Measurements from ENCODE around the gene RNF4. TPM values are rescaled to one million over a fixed set of nuclear protein-coding genes. Genes with fewer than 3 reads are reported as not detected.

The RNF4 gene
- total RNA-seq, 6 experiments from 2014 or later: 46.1 to 52.8 (median 49.9) TPM

DNA sequence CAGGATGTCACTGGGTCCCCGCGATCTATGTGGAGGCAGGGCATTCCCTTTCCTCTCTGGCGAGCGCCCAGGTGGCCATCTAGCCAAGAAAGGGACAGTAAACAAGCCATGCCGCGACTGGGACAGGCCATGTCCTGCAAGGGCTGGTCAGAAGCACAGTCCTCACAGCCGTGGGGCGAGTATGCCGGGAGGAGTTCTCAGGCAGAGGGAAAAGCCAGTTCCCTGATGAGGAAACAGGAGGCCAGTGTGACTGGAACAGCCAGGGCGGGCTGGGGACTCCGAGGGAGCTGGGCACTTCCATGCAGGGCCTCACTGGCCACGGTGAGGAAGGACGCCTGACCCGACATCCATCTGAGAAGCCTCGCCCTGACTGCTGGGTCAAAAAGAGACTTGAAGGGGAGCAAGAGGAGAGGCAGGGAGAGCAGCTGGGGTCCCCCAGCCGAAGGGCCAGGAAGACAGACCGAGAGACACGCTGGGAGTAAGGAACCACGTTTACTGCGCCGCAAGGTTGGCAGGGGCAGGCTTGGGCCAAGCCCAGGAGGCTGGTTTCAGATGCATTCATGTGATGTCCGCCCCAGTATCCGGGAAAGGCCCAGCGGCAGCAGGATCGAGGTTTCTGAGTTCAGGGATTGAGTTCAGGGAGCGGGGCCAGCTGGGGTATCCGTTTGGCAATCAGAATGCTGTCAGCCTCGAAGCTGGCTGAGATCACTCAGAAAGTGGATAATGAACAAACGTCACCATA is 35.1 kb upstream of the RNF4 start:
- TF ChIP-seq, protein P1, sequence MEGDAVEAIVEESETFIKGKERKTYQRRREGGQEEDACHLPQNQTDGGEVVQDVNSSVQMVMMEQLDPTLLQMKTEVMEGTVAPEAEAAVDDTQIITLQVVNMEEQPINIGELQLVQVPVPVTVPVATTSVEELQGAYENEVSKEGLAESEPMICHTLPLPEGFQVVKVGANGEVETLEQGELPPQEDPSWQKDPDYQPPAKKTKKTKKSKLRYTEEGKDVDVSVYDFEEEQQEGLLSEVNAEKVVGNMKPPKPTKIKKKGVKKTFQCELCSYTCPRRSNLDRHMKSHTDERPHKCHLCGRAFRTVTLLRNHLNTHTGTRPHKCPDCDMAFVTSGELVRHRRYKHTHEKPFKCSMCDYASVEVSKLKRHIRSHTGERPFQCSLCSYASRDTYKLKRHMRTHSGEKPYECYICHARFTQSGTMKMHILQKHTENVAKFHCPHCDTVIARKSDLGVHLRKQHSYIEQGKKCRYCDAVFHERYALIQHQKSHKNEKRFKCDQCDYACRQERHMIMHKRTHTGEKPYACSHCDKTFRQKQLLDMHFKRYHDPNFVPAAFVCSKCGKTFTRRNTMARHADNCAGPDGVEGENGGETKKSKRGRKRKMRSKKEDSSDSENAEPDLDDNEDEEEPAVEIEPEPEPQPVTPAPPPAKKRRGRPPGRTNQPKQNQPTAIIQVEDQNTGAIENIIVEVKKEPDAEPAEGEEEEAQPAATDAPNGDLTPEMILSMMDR (IDR thresholded peaks at IDR 0.05): no peak
- H3K4me1 Mint-ChIP-seq (ENCODE audit: low read depth): peaks cover 18% of the 10 kb centered on the region
- H3K36me3 Mint-ChIP-seq (ENCODE audit: low read depth): no peaks in the 10 kb centered on the region
- H3K4me3 Mint-ChIP-seq: no peak overlapping the region
- peaks cover 8% of the 10 kb centered on the region for H3K27me3 Mint-ChIP-seq (ENCODE audit: insufficient read depth)
- H3K27ac Mint-ChIP-seq: no peak overlapping the region
- no peaks in the 10 kb centered on the region for H3K9me3 Mint-ChIP-seq
- no peak for DNase-seq

DNA sequence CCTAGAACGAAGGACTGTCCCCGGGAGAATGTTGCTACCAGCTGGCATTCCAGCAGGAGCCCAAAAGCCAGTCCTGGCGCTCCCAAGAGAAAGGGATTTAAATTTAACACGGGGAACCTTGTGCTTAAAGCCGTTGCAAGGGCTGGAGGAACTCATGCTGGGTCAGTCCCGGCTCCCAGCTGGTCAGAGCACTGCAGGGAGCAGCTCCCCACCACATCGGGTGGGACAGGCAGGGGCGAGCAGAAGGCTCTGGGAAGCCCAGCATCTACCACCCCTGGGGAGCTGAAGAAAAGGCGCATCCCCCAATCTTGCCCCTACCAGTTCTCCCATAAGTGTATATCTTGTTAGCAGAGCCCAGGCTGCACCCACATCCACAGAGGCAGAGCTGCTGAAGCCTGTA is 34.5 kb upstream of the RNF4 start:
- Mint-ChIP-seq H3K4me1 (ENCODE audit: low read depth) (peaks cover 13% of the 10 kb centered on the region), H3K4me3 (no peak overlapping the region), H3K9me3 (no peaks in the 10 kb centered on the region), H3K36me3 (ENCODE audit: low read depth) (no peaks in the 10 kb centered on the region), H3K27me3 (ENCODE audit: insufficient read depth) (peaks cover 3% of the 10 kb centered on the region), H3K27ac (no peak overlapping the region)
- no peak for DNase-seq
- TF ChIP-seq, protein P1 (IDR thresholded peaks at IDR 0.05): no peak

DNA sequence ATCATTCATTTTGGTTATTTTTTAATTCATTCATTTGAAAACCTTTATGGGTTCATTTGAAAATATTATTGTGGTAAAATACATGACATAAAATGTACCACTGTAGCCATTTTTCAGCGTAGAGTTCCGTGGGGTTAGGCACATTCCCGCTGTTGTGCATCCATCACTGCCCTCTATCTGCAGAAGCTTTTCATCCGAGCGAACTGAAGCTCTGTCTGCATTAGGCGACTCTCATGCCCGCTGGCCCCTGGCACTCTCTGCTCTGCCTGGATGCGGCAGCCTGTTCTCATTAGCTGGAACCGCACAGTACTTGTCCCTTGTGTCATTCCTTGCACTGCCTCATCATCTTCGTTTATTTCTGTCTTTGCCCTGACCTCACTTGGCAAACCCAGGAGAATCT is 32.6 kb upstream of the RNF4 start:
- H3K4me3 Mint-ChIP-seq: no peak overlapping the region
- no peaks in the 10 kb centered on the region for H3K36me3 Mint-ChIP-seq (ENCODE audit: low read depth)
- H3K27ac Mint-ChIP-seq: no peak overlapping the region; the same call in 1 of the 2 replicates
- TF ChIP-seq, protein P1 (IDR thresholded peaks at IDR 0.05): peak; percentile 60
- no peaks in the 10 kb centered on the region for H3K9me3 Mint-ChIP-seq
- peak; percentile 43 for DNase-seq
- H3K4me1 Mint-ChIP-seq (ENCODE audit: low read depth): peaks cover 13% of the 10 kb centered on the region
- peaks cover 3% of the 10 kb centered on the region for H3K27me3 Mint-ChIP-seq (ENCODE audit: insufficient read depth)

DNA sequence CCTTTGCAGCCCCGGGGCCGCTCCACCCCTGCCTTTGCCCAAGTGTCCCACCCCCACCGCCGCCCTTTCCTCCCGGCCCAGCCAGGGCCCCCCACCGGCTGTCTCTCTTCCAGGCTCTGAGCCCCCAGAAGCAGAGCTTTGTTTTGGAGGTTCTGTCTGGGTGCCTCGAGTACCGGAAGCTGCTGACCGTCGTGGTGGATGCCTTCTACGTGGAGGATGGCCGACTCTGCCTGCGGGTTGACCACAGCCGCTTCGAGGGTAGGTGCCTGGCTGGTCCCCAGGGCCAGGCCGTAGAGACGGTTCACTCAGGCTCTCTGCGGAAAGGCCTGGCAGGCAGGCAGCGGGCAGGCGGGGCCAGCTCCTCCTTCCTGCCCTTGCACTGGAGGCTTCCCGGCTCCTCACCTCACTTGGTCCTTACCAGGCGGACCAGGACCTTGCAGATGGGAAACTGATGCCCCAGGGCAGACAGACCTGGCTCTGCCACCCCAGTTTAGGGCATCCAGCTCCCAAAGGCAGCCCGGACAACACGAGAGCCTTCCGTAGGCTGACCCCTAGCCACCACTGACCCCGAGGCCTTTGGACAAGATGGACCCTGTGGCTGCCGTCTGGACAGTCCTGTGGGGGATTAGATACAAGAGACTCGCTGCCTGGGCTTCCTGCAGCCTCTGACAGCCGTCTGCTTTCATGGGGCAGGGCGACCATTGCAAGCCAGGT is 32.0 kb upstream of the RNF4 start:
- TF ChIP-seq, protein P1 (IDR thresholded peaks at IDR 0.05): no peak
- H3K4me3 Mint-ChIP-seq: no peak overlapping the region

GRCh38 chr4:2437475-2438215 is 31.3 kb upstream of the RNF4 start:
- Mint-ChIP-seq H3K4me1 (ENCODE audit: low read depth) (peaks cover 13% of the 10 kb centered on the region), H3K4me3 (no peak overlapping the region), H3K9me3 (no peaks in the 10 kb centered on the region), H3K27ac (no peak overlapping the region), H3K36me3 (ENCODE audit: low read depth) (no peaks in the 10 kb centered on the region), H3K27me3 (ENCODE audit: insufficient read depth) (peaks cover 3% of the 10 kb centered on the region)
- DNase-seq: no peak
- TF ChIP-seq, protein P1 (IDR thresholded peaks at IDR 0.05): no peak

More for the DNA sequence above, 32.0 kb upstream of the RNF4 start:
- Mint-ChIP-seq H3K27ac (no peak overlapping the region), H3K4me1 (ENCODE audit: low read depth) (peaks cover 13% of the 10 kb centered on the region), H3K36me3 (ENCODE audit: low read depth) (no peaks in the 10 kb centered on the region), H3K9me3 (no peaks in the 10 kb centered on the region), H3K27me3 (ENCODE audit: insufficient read depth) (peaks cover 3% of the 10 kb centered on the region)
- no peak for DNase-seq
